Tibial nerve (tissue), 4 donors: ENCODE data around the gene SYNPO. TPM values are rescaled to one million over a fixed set of nuclear protein-coding genes. Genes with fewer than 3 reads are reported as not detected.
A peak's percentile ranks its signal among the peaks of the same experiment; 100 is the strongest.

Source experiments
- DNase-seq, 2 donors: peaks; one replicate each; pipeline ENCODE4 v3.0.0-alpha.2; 2019; ENCODE audit warnings: low spot score in 2 of 2
- H3K27ac ChIP-seq, 4 donors: fragments of 200-600 bp; sonication (generic) in 3 of 4; one replicate each; pipeline ENCODE4 v1.5.1; 2017 to 2019; ENCODE audit warnings: mild to moderate bottlenecking in 1 of 4
- H3K27me3 ChIP-seq, 2 donors: fragments of 200-600 bp; sonication (generic) in 1 of 2; one replicate each; pipeline versions ENCODE4 v1.5.1 to v1.6.0; 2017 to 2019
- H3K36me3 ChIP-seq, 3 donors: fragments of 200-600 bp; sonication (generic); one replicate each; pipeline ENCODE4 v1.5.1; 2018 to 2019
- H3K4me1 ChIP-seq, 4 donors: fragments of 200-600 bp; sonication (generic) in 3 of 4; one replicate each; pipeline ENCODE4 v1.5.1; 2017 to 2019
- H3K4me3 ChIP-seq, 4 donors: fragments of 200-600 bp; sonication (generic) in 3 of 4; one replicate each; pipeline ENCODE4 v1.5.1; 2017 to 2019; ENCODE audit warnings: mild to moderate bottlenecking in 1 of 4, moderate library complexity in 1 of 4
- H3K9me3 ChIP-seq, 4 donors: fragments of 200-600 bp; sonication (generic) in 3 of 4; one replicate each; pipeline ENCODE4 v1.5.1; 2017 to 2019
- CTCF ChIP-seq, 5 experiments: fragments of 200-600 bp in 3 of 5; fragments of 450-650 bp in 2 of 5; sonication (generic) in 3 of 5; IDR thresholded peaks; one replicate each; pipeline ENCODE4 v1.5.1; 2016 to 2019; ENCODE audit warnings: antibody characterized with exemption in 5 of 5, mild to moderate bottlenecking in 3 of 5, moderate library complexity in 2 of 5
- EP300 ChIP-seq, 2 donors: sonication (generic); formaldehyde crosslinking; IDR thresholded peaks; one replicate each; pipeline ENCODE4 v1.6.1; 2017; ENCODE audit warnings: antibody characterized with exemption in 2 of 2, mild to moderate bottlenecking in 1 of 2
- POLR2A ChIP-seq, 2 donors: fragments of 450-650 bp; IDR thresholded peaks; one replicate each; pipeline ENCODE4 v1.6.1; 2017; ENCODE audit warnings: antibody characterized with exemption in 2 of 2, mild to moderate bottlenecking in 2 of 2, moderate library complexity in 2 of 2
- WGBS, 2 donors: methylation state at CpG; one replicate each; pipeline ENCODE4 v1.1.5; 2018; 5-methylcytosine and 5-hydroxymethylcytosine counted together
- total RNA-seq, 4 donors: library from RNA; depleted of rRNA; stranded (reverse); fragments of >200 nt; gene quantifications; one replicate each; pipeline ENCODE4 v1.1.0, GENCODE V29; 2016

Gene SYNPO
- total RNA-seq, 4 donors from 2014 or later: 58.4 to 71.5 (median 63.5) TPM

- WGBS, 2 donors: 11 to 28% methylated on average over 16 to 17 of the region's 17 CpGs
- TF ChIP-seq POLR2A (IDR thresholded peaks at IDR 0.05) (no peak), EP300 (IDR thresholded peaks at IDR 0.05) (peak in 1 of 2 donors; percentile 60)
- peaks cover 0 to 88% (median 57%) of the 10 kb centered on the region in 4 donors for H3K4me1 ChIP-seq
- no peaks in the 10 kb centered on the region for H3K36me3 ChIP-seq
- peak overlapping the region; percentile 3 to 67 (median 28) for H3K27ac ChIP-seq
- H3K27me3 ChIP-seq: no peaks in the 10 kb centered on the region
- H3K9me3 ChIP-seq: no peaks in the 10 kb centered on the region
- DNase-seq: no peak
- no peak overlapping the region for H3K4me3 ChIP-seq
Observed at GRCh38 chr5:150615141-150615699, 25.2 kb upstream of the SYNPO start.

GRCh38 chr5:150616024-150616470 lies 24.4 kb upstream of the SYNPO start:
- H3K9me3 ChIP-seq: no peaks in the 10 kb centered on the region
- no peaks in the 10 kb centered on the region for H3K27me3 ChIP-seq
- peaks cover 0 to 82% (median 56%) of the 10 kb centered on the region in 4 donors for H3K4me1 ChIP-seq
- TF ChIP-seq POLR2A (IDR thresholded peaks at IDR 0.05) (no peak), CTCF (IDR thresholded peaks at IDR 0.05) (no peak), EP300 (IDR thresholded peaks at IDR 0.05) (no peak)
- no peak for DNase-seq
- H3K27ac ChIP-seq: peak overlapping the region; percentile 12 to 67 (median 40)
- H3K4me3 ChIP-seq: no peak overlapping the region
- WGBS, 2 donors: 15 to 26% methylated on average over 5 of the region's 5 CpGs
- H3K36me3 ChIP-seq: no peaks in the 10 kb centered on the region

GRCh38 chr5:150616506-150616905 lies 24.0 kb upstream of the SYNPO start:
- no peaks in the 10 kb centered on the region for H3K9me3 ChIP-seq
- WGBS, 2 donors: 92 to 95% methylated on average over 1 of the region's 1 CpG
- TF ChIP-seq CTCF (IDR thresholded peaks at IDR 0.05): no peak
- TF ChIP-seq EP300 (IDR thresholded peaks at IDR 0.05): no peak
- TF ChIP-seq POLR2A (IDR thresholded peaks at IDR 0.05): no peak
- H3K4me3 ChIP-seq: no peak overlapping the region
- no peaks in the 10 kb centered on the region for H3K27me3 ChIP-seq
- no peak for DNase-seq
- peak overlapping the region in 2 of 4 donors; percentile 35 to 67 for H3K27ac ChIP-seq
- no peaks in the 10 kb centered on the region for H3K36me3 ChIP-seq
- peaks cover 0 to 78% (median 54%) of the 10 kb centered on the region in 4 donors for H3K4me1 ChIP-seq

GRCh38 chr5:150618163-150618562 lies 22.3 kb upstream of the SYNPO start:
- peak overlapping the region in 3 of 4 donors; percentile 21 to 77 (median 25) for H3K27ac ChIP-seq
- H3K4me1 ChIP-seq: peaks cover 0 to 88% (median 55%) of the 10 kb centered on the region in 4 donors
- TF ChIP-seq CTCF (IDR thresholded peaks at IDR 0.05) (no peak), POLR2A (IDR thresholded peaks at IDR 0.05) (no peak), EP300 (IDR thresholded peaks at IDR 0.05) (no peak)
- no peaks in the 10 kb centered on the region for H3K9me3 ChIP-seq
- DNase-seq: no peak
- no peaks in the 10 kb centered on the region for H3K36me3 ChIP-seq
- no peaks in the 10 kb centered on the region for H3K27me3 ChIP-seq
- H3K4me3 ChIP-seq: no peak overlapping the region
- WGBS, 2 donors: 45 to 64% methylated on average over 8 to 9 of the region's 9 CpGs

- DNase-seq: no peak
- peaks cover 0 to 88% (median 56%) of the 10 kb centered on the region in 4 donors for H3K4me1 ChIP-seq
- no peak overlapping the region for H3K4me3 ChIP-seq
Observed at GRCh38 chr5:150618588-150619281, 21.7 kb upstream of the SYNPO start.

More at GRCh38 chr5:150618588-150619281, 21.7 kb upstream of the SYNPO start:
- Histone ChIP-seq H3K27me3 (no peaks in the 10 kb centered on the region), H3K36me3 (no peaks in the 10 kb centered on the region), H3K9me3 (no peaks in the 10 kb centered on the region), H3K27ac (peak overlapping the region; percentile 17 to 77 (median 50))
- TF ChIP-seq EP300 (IDR thresholded peaks at IDR 0.05) (no peak), POLR2A (IDR thresholded peaks at IDR 0.05) (no peak), CTCF (IDR thresholded peaks at IDR 0.05) (no peak)
- 51 to 53% methylated on average over 17 of the region's 17 CpGs for WGBS, 2 donors
